ENCODE measurements around the gene WDR31. TPM values are rescaled to one million over a fixed set of nuclear protein-coding genes. Genes with fewer than 3 reads are reported as not detected.
A peak's percentile ranks its signal among the peaks of the same experiment; 100 is the strongest.

WDR31 gene
- total RNA-seq, 1 experiment from 2014 or later, result 2.4 TPM

GRCh38 chr9:113275157-113276131 is 64.6 kb downstream of the WDR31 start, which contains the start of the genes CDC26 and PRPF4:
Gene CDC26, minus strand, starts transcription at chr9:113275572. Its CDS starts 3,065 bp downstream, at chr9:113272507.
Gene PRPF4, plus strand, starts transcription at chr9:113275658. Its CDS starts 86 bp downstream, at chr9:113275744.
- in situ Hi-C loops (cut with HindIII; ENCODE audit: low pct_unique_long_range_greater_than_20kb, low sequenced_read_pairs), result no loop called here
- DNase-seq (ENCODE audit: low read depth, low spot score), result peak; percentile 98

- peak; percentile 79 for DNase-seq (ENCODE audit: low read depth, low spot score)
- in situ Hi-C loops (cut with HindIII; ENCODE audit: low pct_unique_long_range_greater_than_20kb, low sequenced_read_pairs), result no loop called here
These were observed 65.5 kb downstream of the WDR31 start for GRCh38 chr9:113274474-113275156.

GRCh38 chr9:113269871-113270270 is 70.2 kb downstream of the WDR31 start:
- DNase-seq (ENCODE audit: low read depth, low spot score), result no peak
- in situ Hi-C loops (cut with HindIII; ENCODE audit: low pct_unique_long_range_greater_than_20kb, low sequenced_read_pairs), result no loop called here

GRCh38 chr9:113269355-113269754 is 70.7 kb downstream of the WDR31 start:
- no peak for DNase-seq (ENCODE audit: low read depth, low spot score)
- in situ Hi-C loops (cut with HindIII; ENCODE audit: low pct_unique_long_range_greater_than_20kb, low sequenced_read_pairs), result no loop called here

- DNase-seq (ENCODE audit: low read depth, low spot score), result no peak
- in situ Hi-C loops (cut with HindIII; ENCODE audit: low pct_unique_long_range_greater_than_20kb, low sequenced_read_pairs), result no loop called here
These were observed 72.0 kb downstream of the WDR31 start for GRCh38 chr9:113267911-113268566.

- in situ Hi-C loops (cut with HindIII; ENCODE audit: low pct_unique_long_range_greater_than_20kb, low sequenced_read_pairs), result no loop called here
These were observed 73.9 kb downstream of the WDR31 start for GRCh38 chr9:113266174-113266573.

More at GRCh38 chr9:113266174-113266573, 73.9 kb downstream of the WDR31 start:
- DNase-seq (ENCODE audit: low read depth, low spot score), result no peak

Other genes with a start within 250 kb of the WDR31 start
- 11.9 and 12.1 TPM in 2 replicates for gene SLC31A2, start 189.3 kb downstream of the WDR31 start, total RNA-seq (2014; rRNA removed; shearing (Covaris generic))
- gene FKBP15, start 119.0 kb downstream of the WDR31 start, total RNA-seq (2014; rRNA removed; shearing (Covaris generic)), result 34.9 and 35.1 TPM in 2 replicates
- 104 and 105 TPM in 2 replicates for gene SLC31A1, start 118.7 kb downstream of the WDR31 start, total RNA-seq (2014; rRNA removed; shearing (Covaris generic))
- 33.7 and 44.8 TPM in 2 replicates for gene CDC26, start 64.7 kb downstream of the WDR31 start, total RNA-seq (2014; rRNA removed; shearing (Covaris generic))
- 44.7 and 59.0 TPM in 2 replicates for gene PRPF4, start 64.6 kb downstream of the WDR31 start, total RNA-seq (2014; rRNA removed; shearing (Covaris generic))
- gene RNF183, start 36.9 kb downstream of the WDR31 start, total RNA-seq (2014; rRNA removed; shearing (Covaris generic)), result not detected in 2 replicates
- gene BSPRY, start 9.3 kb upstream of the WDR31 start, total RNA-seq (2014; rRNA removed; shearing (Covaris generic)), result not detected in 2 replicates
- 31.1 and 33.8 TPM in 2 replicates for gene HDHD3, start 36.7 kb upstream of the WDR31 start, total RNA-seq (2014; rRNA removed; shearing (Covaris generic))
- gene ALAD, start 61.0 kb upstream of the WDR31 start, total RNA-seq (2014; rRNA removed; shearing (Covaris generic)), result 17.7 and 18.5 TPM in 2 replicates
- 73.8 and 78.2 TPM in 2 replicates for gene POLE3, start 70.4 kb upstream of the WDR31 start, total RNA-seq (2014; rRNA removed; shearing (Covaris generic))
- 1.1 and 1.4 TPM in 2 replicates for gene C9orf43, start 70.5 kb upstream of the WDR31 start, total RNA-seq (2014; rRNA removed; shearing (Covaris generic))
- gene RGS3, start 123.5 kb upstream of the WDR31 start, total RNA-seq (2014; rRNA removed; shearing (Covaris generic)), result 23.3 and 25.0 TPM in 2 replicates

All from SK-MEL-5 (cell line).